ENCODE data around the gene RAB4A. TPM values are rescaled to one million over a fixed set of nuclear protein-coding genes. Genes with fewer than 3 reads are reported as not detected.
A peak's percentile ranks its signal among the peaks of the same experiment; 100 is the strongest.

The RAB4A gene
- total and polyA plus RNA-seq, 9 of the 15 experiments (the other 6 are each of a cell fraction or from before 2014, with no cell fraction given), result 8.3 to 61.0 (median 26.7) TPM

DNA sequence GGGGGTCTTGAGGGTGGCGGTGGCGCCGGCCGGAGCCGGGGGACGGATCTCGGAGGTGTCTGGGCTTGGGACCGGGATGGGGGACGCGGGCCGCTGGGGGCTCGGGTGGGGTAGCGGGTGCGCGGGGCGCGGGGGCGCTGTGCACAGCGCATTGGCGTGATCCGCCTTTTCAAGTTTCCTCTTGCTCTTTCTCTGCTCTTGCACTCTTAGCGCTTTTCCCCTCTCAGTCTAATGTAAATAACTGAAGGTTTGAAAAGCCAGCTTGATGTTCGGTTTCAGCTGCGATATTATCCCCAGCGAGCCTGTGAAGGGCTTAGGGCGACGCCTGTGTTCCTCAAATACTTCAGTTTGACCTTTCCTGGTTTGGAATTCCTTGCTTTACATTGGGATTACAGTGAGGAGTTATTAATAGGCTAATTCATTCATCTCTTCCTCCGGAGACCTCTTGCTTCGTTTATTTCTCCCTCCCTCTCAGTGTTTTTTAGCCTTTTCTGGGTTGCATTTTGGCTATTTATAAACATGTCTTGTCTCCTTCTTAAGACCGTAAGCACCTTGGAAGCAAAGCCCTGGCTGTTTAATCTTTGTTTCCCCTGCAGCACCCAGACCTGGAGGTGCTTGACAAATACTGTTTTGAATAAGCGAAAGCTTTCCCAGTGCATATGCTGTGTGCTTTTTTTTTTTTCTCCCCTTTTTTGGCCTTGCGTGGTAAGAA is 693 bp downstream of the RAB4A start (continued):
- TF ChIP-seq, protein P1, sequence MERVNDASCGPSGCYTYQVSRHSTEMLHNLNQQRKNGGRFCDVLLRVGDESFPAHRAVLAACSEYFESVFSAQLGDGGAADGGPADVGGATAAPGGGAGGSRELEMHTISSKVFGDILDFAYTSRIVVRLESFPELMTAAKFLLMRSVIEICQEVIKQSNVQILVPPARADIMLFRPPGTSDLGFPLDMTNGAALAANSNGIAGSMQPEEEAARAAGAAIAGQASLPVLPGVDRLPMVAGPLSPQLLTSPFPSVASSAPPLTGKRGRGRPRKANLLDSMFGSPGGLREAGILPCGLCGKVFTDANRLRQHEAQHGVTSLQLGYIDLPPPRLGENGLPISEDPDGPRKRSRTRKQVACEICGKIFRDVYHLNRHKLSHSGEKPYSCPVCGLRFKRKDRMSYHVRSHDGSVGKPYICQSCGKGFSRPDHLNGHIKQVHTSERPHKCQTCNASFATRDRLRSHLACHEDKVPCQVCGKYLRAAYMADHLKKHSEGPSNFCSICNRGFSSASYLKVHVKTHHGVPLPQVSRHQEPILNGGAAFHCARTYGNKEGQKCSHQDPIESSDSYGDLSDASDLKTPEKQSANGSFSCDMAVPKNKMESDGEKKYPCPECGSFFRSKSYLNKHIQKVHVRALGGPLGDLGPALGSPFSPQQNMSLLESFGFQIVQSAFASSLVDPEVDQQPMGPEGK (CRISPR knock-in tag; IDR thresholded peaks at IDR 0.05; ENCODE audit: borderline replicate concordance), result no peak
- TF ChIP-seq, protein P2, sequence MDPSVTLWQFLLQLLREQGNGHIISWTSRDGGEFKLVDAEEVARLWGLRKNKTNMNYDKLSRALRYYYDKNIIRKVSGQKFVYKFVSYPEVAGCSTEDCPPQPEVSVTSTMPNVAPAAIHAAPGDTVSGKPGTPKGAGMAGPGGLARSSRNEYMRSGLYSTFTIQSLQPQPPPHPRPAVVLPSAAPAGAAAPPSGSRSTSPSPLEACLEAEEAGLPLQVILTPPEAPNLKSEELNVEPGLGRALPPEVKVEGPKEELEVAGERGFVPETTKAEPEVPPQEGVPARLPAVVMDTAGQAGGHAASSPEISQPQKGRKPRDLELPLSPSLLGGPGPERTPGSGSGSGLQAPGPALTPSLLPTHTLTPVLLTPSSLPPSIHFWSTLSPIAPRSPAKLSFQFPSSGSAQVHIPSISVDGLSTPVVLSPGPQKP (CRISPR knock-in tag; IDR thresholded peaks at IDR 0.05), result no peak
- TF ChIP-seq SMAD2 (IDR thresholded peaks at IDR 0.05; ENCODE audit: low read depth, low read length), result no peak
- no peak for TF ChIP-seq SRSF1 (IDR thresholded peaks at IDR 0.05; ENCODE audit: low read depth, low read length)
- no peak for TF ChIP-seq ZNF239 (CRISPR knock-in tag; IDR thresholded peaks at IDR 0.05)
- TF ChIP-seq, protein P3, sequence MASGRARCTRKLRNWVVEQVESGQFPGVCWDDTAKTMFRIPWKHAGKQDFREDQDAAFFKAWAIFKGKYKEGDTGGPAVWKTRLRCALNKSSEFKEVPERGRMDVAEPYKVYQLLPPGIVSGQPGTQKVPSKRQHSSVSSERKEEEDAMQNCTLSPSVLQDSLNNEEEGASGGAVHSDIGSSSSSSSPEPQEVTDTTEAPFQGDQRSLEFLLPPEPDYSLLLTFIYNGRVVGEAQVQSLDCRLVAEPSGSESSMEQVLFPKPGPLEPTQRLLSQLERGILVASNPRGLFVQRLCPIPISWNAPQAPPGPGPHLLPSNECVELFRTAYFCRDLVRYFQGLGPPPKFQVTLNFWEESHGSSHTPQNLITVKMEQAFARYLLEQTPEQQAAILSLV (tag; IDR thresholded peaks at IDR 0.05), result no peak
- peak in 1 of 2 experiments; percentile 71; a peak in 1 of 4 replicates for TF ChIP-seq FOXA3 (CRISPR knock-in tag; conservative IDR thresholded peaks at IDR 0.05 in 1 of 2, IDR thresholded peaks at IDR 0.05 in 1 of 2)
- TF ChIP-seq, protein P4, sequence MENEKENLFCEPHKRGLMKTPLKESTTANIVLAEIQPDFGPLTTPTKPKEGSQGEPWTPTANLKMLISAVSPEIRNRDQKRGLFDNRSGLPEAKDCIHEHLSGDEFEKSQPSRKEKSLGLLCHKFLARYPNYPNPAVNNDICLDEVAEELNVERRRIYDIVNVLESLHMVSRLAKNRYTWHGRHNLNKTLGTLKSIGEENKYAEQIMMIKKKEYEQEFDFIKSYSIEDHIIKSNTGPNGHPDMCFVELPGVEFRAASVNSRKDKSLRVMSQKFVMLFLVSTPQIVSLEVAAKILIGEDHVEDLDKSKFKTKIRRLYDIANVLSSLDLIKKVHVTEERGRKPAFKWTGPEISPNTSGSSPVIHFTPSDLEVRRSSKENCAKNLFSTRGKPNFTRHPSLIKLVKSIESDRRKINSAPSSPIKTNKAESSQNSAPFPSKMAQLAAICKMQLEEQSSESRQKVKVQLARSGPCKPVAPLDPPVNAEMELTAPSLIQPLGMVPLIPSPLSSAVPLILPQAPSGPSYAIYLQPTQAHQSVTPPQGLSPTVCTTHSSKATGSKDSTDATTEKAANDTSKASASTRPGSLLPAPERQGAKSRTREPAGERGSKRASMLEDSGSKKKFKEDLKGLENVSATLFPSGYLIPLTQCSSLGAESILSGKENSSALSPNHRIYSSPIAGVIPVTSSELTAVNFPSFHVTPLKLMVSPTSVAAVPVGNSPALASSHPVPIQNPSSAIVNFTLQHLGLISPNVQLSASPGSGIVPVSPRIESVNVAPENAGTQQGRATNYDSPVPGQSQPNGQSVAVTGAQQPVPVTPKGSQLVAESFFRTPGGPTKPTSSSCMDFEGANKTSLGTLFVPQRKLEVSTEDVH (IDR thresholded peaks at IDR 0.05; ENCODE audit: low read depth, partially characterized antibody), result no peak
- TF ChIP-seq ZNF589 (CRISPR knock-in tag; IDR thresholded peaks at IDR 0.05; ENCODE audit: low read depth), result no peak
- TF ChIP-seq SIRT6 (IDR thresholded peaks at IDR 0.05; ENCODE audit: low read depth, low read length), result no peak
- TF ChIP-seq MIER1 (IDR thresholded peaks at IDR 0.05; ENCODE audit: low read depth), result peak; percentile 59; the same call in 1 of the 2 replicates
- TF ChIP-seq SAFB2 (IDR thresholded peaks at IDR 0.05; ENCODE audit: borderline replicate concordance, low read depth, low read length, severe bottlenecking), result no peak
- no peak for TF ChIP-seq KLF13 (tag; IDR thresholded peaks at IDR 0.05; ENCODE audit: borderline replicate concordance, low read depth)
- TF ChIP-seq, protein P5, sequence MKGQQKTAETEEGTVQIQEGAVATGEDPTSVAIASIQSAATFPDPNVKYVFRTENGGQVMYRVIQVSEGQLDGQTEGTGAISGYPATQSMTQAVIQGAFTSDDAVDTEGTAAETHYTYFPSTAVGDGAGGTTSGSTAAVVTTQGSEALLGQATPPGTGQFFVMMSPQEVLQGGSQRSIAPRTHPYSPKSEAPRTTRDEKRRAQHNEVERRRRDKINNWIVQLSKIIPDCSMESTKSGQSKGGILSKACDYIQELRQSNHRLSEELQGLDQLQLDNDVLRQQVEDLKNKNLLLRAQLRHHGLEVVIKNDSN (CRISPR knock-in tag; IDR thresholded peaks at IDR 0.05), result no peak
- TF ChIP-seq ZNF143 (CRISPR knock-in tag; IDR thresholded peaks at IDR 0.05), result no peak
- no peak for TF ChIP-seq SRSF7 (optimal IDR thresholded peaks at IDR 0.05; ENCODE audit: low read depth, low read length)
- no peak for TF ChIP-seq ZKSCAN1 (IDR thresholded peaks at IDR 0.05; ENCODE audit: low read depth, low read length)
- no peak for TF ChIP-seq PHTF2 (CRISPR knock-in tag; IDR thresholded peaks at IDR 0.05)
